HepG2 (cell line): ENCODE measurements around the gene OR10A6.

ENCODE experiments used
- FOXA1 ChIP-seq, 2 experiments: fragments of 450-650 bp in 1 of 2; sonication (generic) in 1 of 2; formaldehyde crosslinking in 1 of 2; IDR thresholded peaks; 2 replicates each; pipeline versions ENCODE4 v1.4.0 to v1.6.1; 2016 to 2020; ENCODE audit warnings: missing genetic modification reagents in 1 of 2
- ZZZ3 ChIP-seq: sonication (generic); formaldehyde crosslinking; IDR thresholded peaks from 2 replicates; pipeline ENCODE4 v1.4.0; 2020; ENCODE audit warnings: missing genetic modification reagents, mild to moderate bottlenecking, borderline replicate concordance

GRCh38 chr11:7903940-7904339 lies 27.1 kb downstream of the OR10A6 start:
- TF ChIP-seq ZZZ3 (CRISPR knock-in tag) (no peak), FOXA1 (IDR thresholded peaks at IDR 0.05) (no peak), FOXA1 (CRISPR knock-in tag; IDR thresholded peaks at IDR 0.05) (no peak)
